Stomach (tissue), 4 donors: ENCODE data around the gene PDE4B.

Experiments
- POLR2A ChIP-seq, 4 donors: fragments of 450-650 bp; IDR thresholded peaks; one replicate each; pipeline ENCODE4 v1.6.1; 2016; ENCODE audit warnings: antibody characterized with exemption in 4 of 4, control low read depth in 2 of 4, mild to moderate bottlenecking in 1 of 4, moderate library complexity in 1 of 4
- POLR2AphosphoS5 ChIP-seq, 3 donors: sonication (generic); formaldehyde crosslinking; IDR thresholded peaks; one replicate each; pipeline ENCODE4 v1.6.1; 2016; ENCODE audit warnings: antibody characterized with exemption in 3 of 3
- TF ChIP-seq, protein P1 (sequence below), 7 experiments: fragments of 450-650 bp in 4 of 7; fragments of 200-600 bp in 3 of 7; sonication (generic) in 3 of 7; IDR thresholded peaks; one replicate each; pipeline ENCODE4 v1.5.1; 2016 to 2019; ENCODE audit warnings: antibody characterized with exemption in 7 of 7, control low read depth in 2 of 7, mild to moderate bottlenecking in 1 of 7

- TF ChIP-seq, protein P1, sequence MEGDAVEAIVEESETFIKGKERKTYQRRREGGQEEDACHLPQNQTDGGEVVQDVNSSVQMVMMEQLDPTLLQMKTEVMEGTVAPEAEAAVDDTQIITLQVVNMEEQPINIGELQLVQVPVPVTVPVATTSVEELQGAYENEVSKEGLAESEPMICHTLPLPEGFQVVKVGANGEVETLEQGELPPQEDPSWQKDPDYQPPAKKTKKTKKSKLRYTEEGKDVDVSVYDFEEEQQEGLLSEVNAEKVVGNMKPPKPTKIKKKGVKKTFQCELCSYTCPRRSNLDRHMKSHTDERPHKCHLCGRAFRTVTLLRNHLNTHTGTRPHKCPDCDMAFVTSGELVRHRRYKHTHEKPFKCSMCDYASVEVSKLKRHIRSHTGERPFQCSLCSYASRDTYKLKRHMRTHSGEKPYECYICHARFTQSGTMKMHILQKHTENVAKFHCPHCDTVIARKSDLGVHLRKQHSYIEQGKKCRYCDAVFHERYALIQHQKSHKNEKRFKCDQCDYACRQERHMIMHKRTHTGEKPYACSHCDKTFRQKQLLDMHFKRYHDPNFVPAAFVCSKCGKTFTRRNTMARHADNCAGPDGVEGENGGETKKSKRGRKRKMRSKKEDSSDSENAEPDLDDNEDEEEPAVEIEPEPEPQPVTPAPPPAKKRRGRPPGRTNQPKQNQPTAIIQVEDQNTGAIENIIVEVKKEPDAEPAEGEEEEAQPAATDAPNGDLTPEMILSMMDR (IDR thresholded peaks at IDR 0.05): no peak
- TF ChIP-seq POLR2AphosphoS5 (IDR thresholded peaks at IDR 0.05) (no peak), POLR2A (IDR thresholded peaks at IDR 0.05) (no peak)
Observed at GRCh38 chr1:66296951-66297350, 504.3 kb downstream of the PDE4B start.
